ENCODE data around the gene DDX39B.

GRCh38 chr6:31541059-31541657, 645 bp downstream of the DDX39B start:
- TF ChIP-seq CTCF (IDR thresholded peaks at IDR 0.05) (no peak), POLR2A (IDR thresholded peaks at IDR 0.05) (no peak), POLR2AphosphoS5 (IDR thresholded peaks at IDR 0.05) (peak in 1 of 2 donors; percentile 17)
